Measurements from ENCODE around the gene PIP5KL1.

The PIP5KL1 gene

GRCh38 chr9:127915801-127916719, 14.5 kb downstream of the PIP5KL1 start:
- DNase-seq: peak in 3 of 4 experiments; percentile 33 to 45 (median 37)

GRCh38 chr9:127915325-127915752, 15.2 kb downstream of the PIP5KL1 start:
- peak in 3 of 4 experiments; percentile 37 to 50 (median 38) for DNase-seq

- peak in 1 of 4 experiments; percentile 1 for DNase-seq
Observed at GRCh38 chr9:127913682-127914081, 16.9 kb downstream of the PIP5KL1 start.

- peak in 1 of 4 experiments; percentile 4 for DNase-seq
Observed at GRCh38 chr9:127912882-127913281, 17.7 kb downstream of the PIP5KL1 start.

GRCh38 chr9:127912296-127912695, 18.3 kb downstream of the PIP5KL1 start:
- DNase-seq: peak in 1 of 4 experiments; percentile 0

GRCh38 chr9:127910613-127911205, 19.9 kb downstream of the PIP5KL1 start:
- DNase-seq: peak in 1 of 4 experiments; percentile 17

- peak in 1 of 4 experiments; percentile 1 for DNase-seq
Observed at GRCh38 chr9:127909839-127910273, 20.7 kb downstream of the PIP5KL1 start.

- DNase-seq: peak in 1 of 4 experiments; percentile 0
Observed at GRCh38 chr9:127908660-127908926, 22.0 kb downstream of the PIP5KL1 start.

- DNase-seq: peak in 1 of 4 experiments; percentile 1
Observed at GRCh38 chr9:127907867-127908659, 22.5 kb downstream of the PIP5KL1 start.

GRCh38 chr9:127905788-127906191, 24.8 kb downstream of the PIP5KL1 start:
- peak in 1 of 4 experiments; percentile 1 for DNase-seq

GRCh38 chr9:127905004-127905728, 25.4 kb downstream of the PIP5KL1 start:
- peak; percentile 28 to 73 (median 61) for DNase-seq

GRCh38 chr9:127904561-127905003, 26.0 kb downstream of the PIP5KL1 start:
- DNase-seq: peak; percentile 37 to 69 (median 54)

- DNase-seq: peak; percentile 30 to 75 (median 60)
Observed at GRCh38 chr9:127903557-127904475, 26.8 kb downstream of the PIP5KL1 start.

- DNase-seq: peak; percentile 82 to 97 (median 89)
Observed at GRCh38 chr9:127899128-127899943, 31.2 kb downstream of the PIP5KL1 start, which contains the start of gene ST6GALNAC6. Gene ST6GALNAC6, minus strand, starts transcription at chr9:127899603. Its CDS starts 1,622 bp downstream, at chr9:127897981.

- peak in 3 of 4 experiments; percentile 40 to 64 (median 49) for DNase-seq
Observed at GRCh38 chr9:127898433-127899127, 32.0 kb downstream of the PIP5KL1 start.

GRCh38 chr9:127897193-127897692, 33.3 kb downstream of the PIP5KL1 start:
- DNase-seq: peak; percentile 72 to 88 (median 88)

- no peak for DNase-seq
Observed at GRCh38 chr9:127896395-127897192, 34.0 kb downstream of the PIP5KL1 start.

- no peak for DNase-seq
Observed at GRCh38 chr9:127895811-127896210, 34.8 kb downstream of the PIP5KL1 start.

Measured in suppressor macrophage (primary cell).